Panc1 (cell line): ENCODE data around the gene ZNF516.

Experiments used
- POLR2AphosphoS5 ChIP-seq: IDR thresholded peaks from 2 replicates; pipeline ENCODE4 v1.6.1; 2012; ENCODE audit warnings: mild to moderate bottlenecking, low read depth, low read length, moderate library complexity
- TF ChIP-seq, protein P1 (sequence below): fragments of 450-650 bp; IDR thresholded peaks from 2 replicates; pipeline ENCODE4 v1.5.1; 2017; ENCODE audit warnings: mild to moderate bottlenecking
- TF ChIP-seq, protein P2 (sequence below), 2 experiments: IDR thresholded peaks; 2 replicates each; pipeline ENCODE4 v1.6.1; 2011 to 2012; ENCODE audit warnings: low read depth in 2 of 2, control low read depth in 1 of 2, low read length in 1 of 2, mild to moderate bottlenecking in 1 of 2, moderate library complexity in 1 of 2; ENCODE audit not compliant: insufficient read depth in 1 of 2

DNA sequence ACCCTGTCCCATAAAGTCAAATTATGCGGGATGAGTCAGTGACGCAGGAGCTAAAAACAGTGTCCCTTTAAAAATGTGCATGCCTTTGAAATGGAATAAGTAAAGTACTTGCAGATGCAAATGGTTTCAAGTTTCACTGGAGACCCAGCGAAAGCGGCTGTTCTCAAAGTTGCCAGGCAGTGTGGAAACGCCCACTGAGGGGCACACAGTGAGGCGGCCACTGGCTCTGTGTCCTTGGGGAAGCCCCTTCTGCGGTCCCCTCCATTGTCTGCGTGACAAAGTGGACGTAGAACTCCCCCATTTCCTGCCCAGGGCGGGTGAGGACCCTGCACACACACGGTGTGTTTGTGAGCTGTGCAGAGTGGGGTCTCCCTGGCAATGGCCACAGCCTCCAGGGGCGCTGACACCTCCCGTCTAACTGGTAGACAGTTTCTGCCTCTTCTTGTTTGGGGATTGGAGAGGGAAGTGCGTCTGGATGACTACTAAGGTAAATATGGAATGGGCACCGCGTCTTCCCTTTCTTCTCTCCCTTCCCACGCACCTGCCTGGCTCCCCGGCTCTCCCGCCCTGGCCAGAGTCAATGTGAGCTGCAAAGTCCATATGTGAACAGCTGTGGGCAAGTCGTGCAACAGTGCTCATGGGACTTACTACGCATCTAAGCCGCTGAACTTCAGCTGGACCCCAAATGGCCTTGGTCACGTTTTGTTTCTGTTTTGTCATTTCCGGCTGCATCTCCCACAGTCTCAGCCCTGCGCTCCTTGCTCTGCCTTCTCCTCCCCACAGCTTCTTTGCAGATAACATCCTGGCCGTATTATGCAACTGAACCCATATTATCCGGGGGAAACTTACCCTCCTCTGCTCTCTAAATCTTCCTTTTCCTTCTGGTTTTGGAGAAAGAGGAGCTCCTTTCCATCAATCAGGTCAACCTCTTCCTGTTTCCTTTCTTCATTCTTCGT, 33.7 kb upstream of the ZNF516 start:
- TF ChIP-seq, protein P1, sequence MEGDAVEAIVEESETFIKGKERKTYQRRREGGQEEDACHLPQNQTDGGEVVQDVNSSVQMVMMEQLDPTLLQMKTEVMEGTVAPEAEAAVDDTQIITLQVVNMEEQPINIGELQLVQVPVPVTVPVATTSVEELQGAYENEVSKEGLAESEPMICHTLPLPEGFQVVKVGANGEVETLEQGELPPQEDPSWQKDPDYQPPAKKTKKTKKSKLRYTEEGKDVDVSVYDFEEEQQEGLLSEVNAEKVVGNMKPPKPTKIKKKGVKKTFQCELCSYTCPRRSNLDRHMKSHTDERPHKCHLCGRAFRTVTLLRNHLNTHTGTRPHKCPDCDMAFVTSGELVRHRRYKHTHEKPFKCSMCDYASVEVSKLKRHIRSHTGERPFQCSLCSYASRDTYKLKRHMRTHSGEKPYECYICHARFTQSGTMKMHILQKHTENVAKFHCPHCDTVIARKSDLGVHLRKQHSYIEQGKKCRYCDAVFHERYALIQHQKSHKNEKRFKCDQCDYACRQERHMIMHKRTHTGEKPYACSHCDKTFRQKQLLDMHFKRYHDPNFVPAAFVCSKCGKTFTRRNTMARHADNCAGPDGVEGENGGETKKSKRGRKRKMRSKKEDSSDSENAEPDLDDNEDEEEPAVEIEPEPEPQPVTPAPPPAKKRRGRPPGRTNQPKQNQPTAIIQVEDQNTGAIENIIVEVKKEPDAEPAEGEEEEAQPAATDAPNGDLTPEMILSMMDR, result no peak
- no peak for TF ChIP-seq POLR2AphosphoS5
- TF ChIP-seq, protein P2, sequence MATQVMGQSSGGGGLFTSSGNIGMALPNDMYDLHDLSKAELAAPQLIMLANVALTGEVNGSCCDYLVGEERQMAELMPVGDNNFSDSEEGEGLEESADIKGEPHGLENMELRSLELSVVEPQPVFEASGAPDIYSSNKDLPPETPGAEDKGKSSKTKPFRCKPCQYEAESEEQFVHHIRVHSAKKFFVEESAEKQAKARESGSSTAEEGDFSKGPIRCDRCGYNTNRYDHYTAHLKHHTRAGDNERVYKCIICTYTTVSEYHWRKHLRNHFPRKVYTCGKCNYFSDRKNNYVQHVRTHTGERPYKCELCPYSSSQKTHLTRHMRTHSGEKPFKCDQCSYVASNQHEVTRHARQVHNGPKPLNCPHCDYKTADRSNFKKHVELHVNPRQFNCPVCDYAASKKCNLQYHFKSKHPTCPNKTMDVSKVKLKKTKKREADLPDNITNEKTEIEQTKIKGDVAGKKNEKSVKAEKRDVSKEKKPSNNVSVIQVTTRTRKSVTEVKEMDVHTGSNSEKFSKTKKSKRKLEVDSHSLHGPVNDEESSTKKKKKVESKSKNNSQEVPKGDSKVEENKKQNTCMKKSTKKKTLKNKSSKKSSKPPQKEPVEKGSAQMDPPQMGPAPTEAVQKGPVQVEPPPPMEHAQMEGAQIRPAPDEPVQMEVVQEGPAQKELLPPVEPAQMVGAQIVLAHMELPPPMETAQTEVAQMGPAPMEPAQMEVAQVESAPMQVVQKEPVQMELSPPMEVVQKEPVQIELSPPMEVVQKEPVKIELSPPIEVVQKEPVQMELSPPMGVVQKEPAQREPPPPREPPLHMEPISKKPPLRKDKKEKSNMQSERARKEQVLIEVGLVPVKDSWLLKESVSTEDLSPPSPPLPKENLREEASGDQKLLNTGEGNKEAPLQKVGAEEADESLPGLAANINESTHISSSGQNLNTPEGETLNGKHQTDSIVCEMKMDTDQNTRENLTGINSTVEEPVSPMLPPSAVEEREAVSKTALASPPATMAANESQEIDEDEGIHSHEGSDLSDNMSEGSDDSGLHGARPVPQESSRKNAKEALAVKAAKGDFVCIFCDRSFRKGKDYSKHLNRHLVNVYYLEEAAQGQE (IDR thresholded peaks at IDR 0.05; ENCODE audit: insufficient read depth in 1 of 2, low read depth in 2 of 2, low read length in 1 of 2), result no peak
